PC-3 (cell line): Measurements from ENCODE around the gene ITK. TPM values are rescaled to one million over a fixed set of nuclear protein-coding genes. Genes with fewer than 3 reads are reported as not detected.

Experiments used
- ATAC-seq: fragments of 200-7000 bp; cut with Tn5 transposase; 2 replicates; pipeline ENCODE4 v1.9.1; 2020; ENCODE audit warnings: mild to moderate bottlenecking, moderate library complexity
- BruUV-seq: library from RNA; stranded (reverse); fragments of 400-500 nt; replicated peaks from 2 replicates; lab custom pipeline; 2021; lab: Mats Ljungman, UMichigan
- CTCF ChIA-PET: fragments of 300-600 bp; sonication (Branson Sonifier 250); formaldehyde crosslinking; loops from one replicate; lab custom pipeline; 2022; ENCODE audit warnings: antibody characterized with exemption; lab: Charles Lee
- POLR2A ChIA-PET: fragments of 300-600 bp; sonication (Branson Sonifier 250); formaldehyde crosslinking; loops from one replicate; lab custom pipeline; 2022; ENCODE audit warnings: antibody characterized with exemption; ENCODE audit not compliant: unreplicated experiment; lab: Charles Lee
- DNase-seq: peaks from one replicate; pipeline ENCODE4 v3.0.0-alpha.2; 2015
- H2AFZ ChIP-seq: fragments of 300-600 bp; sonication (generic); 2 replicates; pipeline ENCODE4 v1.6.0; 2016; ENCODE audit warnings: antibody characterized with exemption, low read length
- H3F3A ChIP-seq: fragments of 300-600 bp; sonication (generic); one replicate; pipeline ENCODE4 v1.6.0; 2017; ENCODE audit warnings: antibody characterized with exemption, low read length, control low read depth, mild to moderate bottlenecking; ENCODE audit not compliant: unreplicated experiment
- H3K27ac ChIP-seq: fragments of 300-600 bp; sonication (generic); 2 replicates; pipeline ENCODE4 v1.5.1; 2016; ENCODE audit warnings: mild to moderate bottlenecking, low read length
- H3K27me3 ChIP-seq: fragments of 300-600 bp; sonication (generic); 2 replicates; pipeline ENCODE4 v1.6.1; 2016; ENCODE audit warnings: low read length, mixed read lengths
- H3K36me3 ChIP-seq: fragments of 300-600 bp; sonication (generic); 2 replicates; pipeline ENCODE4 v1.6.1; 2016; ENCODE audit warnings: low read depth, mixed run types, low read length, mixed read lengths
- H3K4me1 ChIP-seq: fragments of 300-600 bp; sonication (generic); 2 replicates; pipeline ENCODE4 v1.5.1; 2016; ENCODE audit warnings: low read length; ENCODE audit not compliant: insufficient read depth
- H3K4me2 ChIP-seq: fragments of 300-600 bp; sonication (generic); 2 replicates; pipeline ENCODE4 v1.6.0; 2016; ENCODE audit warnings: low read length
- H3K4me3 ChIP-seq: fragments of 300-600 bp; sonication (generic); 2 replicates; pipeline ENCODE4 v1.5.1; 2016; ENCODE audit warnings: mild to moderate bottlenecking, low read length, mixed read lengths
- H3K79me2 ChIP-seq: fragments of 300-600 bp; sonication (generic); 2 replicates; pipeline ENCODE4 v1.6.1; 2017; ENCODE audit warnings: low read length, mixed read lengths
- H3K9ac ChIP-seq: fragments of 300-600 bp; sonication (generic); 2 replicates; pipeline ENCODE4 v1.6.0; 2016; ENCODE audit warnings: mild to moderate bottlenecking, low read length
- H3K9me2 ChIP-seq: fragments of 300-600 bp; sonication (generic); replicated peaks from 2 replicates; pipeline ENCODE4 v1.6.1; 2016; ENCODE audit warnings: mixed run types, low read length, mixed read lengths
- H3K9me3 ChIP-seq: fragments of 300-600 bp; sonication (generic); 2 replicates; pipeline ENCODE4 v1.6.1; 2016; ENCODE audit warnings: low read length, mixed read lengths
- H4K20me1 ChIP-seq: fragments of 300-600 bp; sonication (generic); 2 replicates; pipeline ENCODE4 v1.6.1; 2016; ENCODE audit warnings: low read length, mixed read lengths
- EZH2 ChIP-seq: fragments of 300-600 bp; sonication (generic); IDR thresholded peaks from one replicate; pipeline ENCODE4 v1.6.1; 2017; ENCODE audit warnings: antibody characterized with exemption, mild to moderate bottlenecking, low read length; ENCODE audit not compliant: unreplicated experiment
- EZH2phosphoT487 ChIP-seq: fragments of 300-600 bp; sonication (generic); IDR thresholded peaks from 2 replicates; pipeline ENCODE4 v1.6.1; 2018; ENCODE audit warnings: mild to moderate bottlenecking, antibody characterized with exemption, low read length, borderline replicate concordance
- intact Hi-C: fragments of 100-400 bp; cut with micrococcal nuclease; formaldehyde crosslinking; loops from 2 replicates; pipeline ENCODE4 v1.9.0; 2023
- total RNA-seq: library from RNA; depleted of rRNA; stranded (reverse); fragments of >200 nt; gene quantifications from 2 replicates; pipeline ENCODE4 v1.2.3, GENCODE V29; 2014
- TF ChIP-seq, protein P1 (sequence below): fragments of 300-600 bp; sonication (generic); conservative IDR thresholded peaks from 2 replicates; pipeline ENCODE4 v1.5.1; 2017; ENCODE audit warnings: antibody characterized with exemption, low read depth, mild to moderate bottlenecking, low read length

Gene ITK
- total RNA-seq, 1 experiment from 2014 or later = 0.69 TPM

DNA sequence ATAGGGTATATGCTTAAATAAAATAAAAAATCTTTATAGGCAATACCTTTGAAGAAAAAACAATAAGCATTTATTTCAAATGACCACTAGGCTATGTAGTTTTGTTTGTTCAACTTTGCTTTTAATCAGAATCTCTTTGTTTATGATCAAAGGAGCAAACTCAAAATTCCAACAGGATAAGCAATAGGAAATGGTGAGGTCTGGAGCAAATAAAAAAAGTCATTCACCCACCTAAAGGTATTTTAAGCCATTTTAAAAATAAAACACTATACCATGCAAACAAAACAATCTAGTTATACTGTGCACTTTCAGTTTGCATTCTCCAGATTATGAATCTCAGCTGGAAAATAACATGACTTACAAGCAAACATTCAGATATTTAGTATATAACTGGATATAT is 50.0 kb downstream of the ITK start:
- BruUV-seq = no TSS peak
- Histone ChIP-seq H3K27ac (no peak overlapping the region), H3K27me3 (no peaks in the 10 kb centered on the region), H3K4me3 (no peak overlapping the region), H3K9me3 (no peaks in the 10 kb centered on the region), H3K9ac (no peak overlapping the region), H3K4me2 (peak overlapping the region; percentile 24), H4K20me1 (no peaks in the 10 kb centered on the region), H3K79me2 (no peaks in the 10 kb centered on the region), H3K36me3 (no peaks in the 10 kb centered on the region), H2AFZ (no peak overlapping the region), H3F3A (no peaks in the 10 kb centered on the region), H3K4me1 (peaks cover 14% of the 10 kb centered on the region), H3K9me2 (0 out of 2 replicates have a peak, but pooled peaks cover 3% of the 10 kb centered on the region)
- CTCF ChIA-PET = no interaction called here
- TF ChIP-seq EZH2 (no peak), EZH2phosphoT487 (no peak)
- TF ChIP-seq, protein P1, sequence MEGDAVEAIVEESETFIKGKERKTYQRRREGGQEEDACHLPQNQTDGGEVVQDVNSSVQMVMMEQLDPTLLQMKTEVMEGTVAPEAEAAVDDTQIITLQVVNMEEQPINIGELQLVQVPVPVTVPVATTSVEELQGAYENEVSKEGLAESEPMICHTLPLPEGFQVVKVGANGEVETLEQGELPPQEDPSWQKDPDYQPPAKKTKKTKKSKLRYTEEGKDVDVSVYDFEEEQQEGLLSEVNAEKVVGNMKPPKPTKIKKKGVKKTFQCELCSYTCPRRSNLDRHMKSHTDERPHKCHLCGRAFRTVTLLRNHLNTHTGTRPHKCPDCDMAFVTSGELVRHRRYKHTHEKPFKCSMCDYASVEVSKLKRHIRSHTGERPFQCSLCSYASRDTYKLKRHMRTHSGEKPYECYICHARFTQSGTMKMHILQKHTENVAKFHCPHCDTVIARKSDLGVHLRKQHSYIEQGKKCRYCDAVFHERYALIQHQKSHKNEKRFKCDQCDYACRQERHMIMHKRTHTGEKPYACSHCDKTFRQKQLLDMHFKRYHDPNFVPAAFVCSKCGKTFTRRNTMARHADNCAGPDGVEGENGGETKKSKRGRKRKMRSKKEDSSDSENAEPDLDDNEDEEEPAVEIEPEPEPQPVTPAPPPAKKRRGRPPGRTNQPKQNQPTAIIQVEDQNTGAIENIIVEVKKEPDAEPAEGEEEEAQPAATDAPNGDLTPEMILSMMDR = peak; percentile 38; the same call in 1 of the 2 replicates
- intact Hi-C loops = no loop called here
- DNase-seq (peak; percentile 54), ATAC-seq (peak; percentile 78)
- POLR2A ChIA-PET = no interaction called here

DNA sequence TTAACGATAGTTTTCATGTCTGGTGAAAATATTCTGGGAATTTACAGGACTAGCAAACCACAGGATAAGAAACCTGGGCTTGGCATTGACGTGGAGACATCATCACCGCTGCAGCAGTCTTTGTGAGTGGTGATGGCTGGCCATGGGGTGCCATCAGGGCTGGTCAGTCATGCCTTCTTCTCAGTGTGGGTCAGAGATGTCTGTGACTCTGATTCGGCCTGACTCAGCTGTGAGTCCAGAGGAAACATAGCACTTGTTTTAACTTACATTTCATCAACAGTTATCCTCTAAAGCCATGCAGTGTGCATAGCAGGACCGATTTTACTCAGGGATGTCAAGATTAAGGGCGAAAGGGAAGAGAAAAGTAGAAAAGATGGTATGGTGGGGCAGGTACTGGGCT is 52.1 kb downstream of the ITK start:
- DNase-seq (no peak), ATAC-seq (no peak)
- Histone ChIP-seq H3K36me3 (no peaks in the 10 kb centered on the region), H3F3A (no peaks in the 10 kb centered on the region), H3K27ac (no peak overlapping the region), H3K9ac (no peak overlapping the region), H3K4me1 (peaks cover 14% of the 10 kb centered on the region), H3K9me2 (0 out of 2 replicates have a peak, but pooled peaks cover 3% of the 10 kb centered on the region), H4K20me1 (no peaks in the 10 kb centered on the region), H3K9me3 (no peaks in the 10 kb centered on the region), H2AFZ (no peak overlapping the region), H3K4me3 (no peak overlapping the region), H3K79me2 (no peaks in the 10 kb centered on the region), H3K27me3 (peaks cover 9% of the 10 kb centered on the region), H3K4me2 (no peak overlapping the region)
- TF ChIP-seq EZH2phosphoT487 (no peak), EZH2 (no peak)
- TF ChIP-seq, protein P1 = no peak
- ChIA-PET CTCF (interaction anchor here (0.6 kb wide), 1 partner anchor 247 kb away, joined by 6 read pairs; no protein-coding TSS in a partner anchor), POLR2A (no interaction called here)
- intact Hi-C loops = no loop called here
- BruUV-seq = no TSS peak

DNA sequence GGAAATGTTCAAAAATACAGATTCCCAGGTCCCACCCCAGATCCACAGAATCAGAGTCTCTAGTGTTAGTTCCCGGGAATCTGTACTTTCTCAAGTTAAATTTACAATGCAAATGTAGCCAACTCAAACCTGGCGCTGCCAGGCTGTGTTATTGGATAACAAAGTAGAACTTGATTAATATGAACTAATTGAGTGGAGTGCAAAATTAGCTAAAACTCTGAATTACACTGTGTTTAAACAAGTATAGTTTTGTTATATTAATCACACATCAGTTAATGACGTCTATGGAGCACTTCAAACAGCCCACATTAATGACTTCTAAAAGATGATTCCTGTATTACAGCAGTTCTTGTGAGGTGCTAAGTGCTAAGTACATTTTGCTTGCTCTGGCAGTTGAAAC is 52.9 kb downstream of the ITK start:
- DNase-seq (no peak), ATAC-seq (no peak)
- Histone ChIP-seq H4K20me1 (no peaks in the 10 kb centered on the region), H3F3A (no peaks in the 10 kb centered on the region), H3K4me3 (no peak overlapping the region), H2AFZ (no peak overlapping the region), H3K9ac (no peak overlapping the region), H3K9me2 (0 out of 2 replicates have a peak, but pooled peaks cover 3% of the 10 kb centered on the region), H3K9me3 (no peaks in the 10 kb centered on the region), H3K4me1 (peaks cover 14% of the 10 kb centered on the region), H3K4me2 (no peak overlapping the region), H3K79me2 (no peaks in the 10 kb centered on the region), H3K27ac (no peak overlapping the region), H3K36me3 (no peaks in the 10 kb centered on the region), H3K27me3 (peaks cover 17% of the 10 kb centered on the region)
- intact Hi-C loops = no loop called here
- POLR2A ChIA-PET = no interaction called here
- no TSS peak for BruUV-seq
- TF ChIP-seq EZH2phosphoT487 (no peak), EZH2 (no peak)
- TF ChIP-seq, protein P1 = no peak
- CTCF ChIA-PET = no interaction called here
